Stomach (tissue), 9 donors: Measurements from ENCODE around the gene PLAC9. TPM values are rescaled to one million over a fixed set of nuclear protein-coding genes. Genes with fewer than 3 reads are reported as not detected.

ENCODE experiments used
- DNase-seq, 2 donors: peaks; one replicate each; pipeline versions ENCODE4 v3.0.0 to v3.0.0-alpha.2; 2013 to 2019
- H3K27ac ChIP-seq, 5 donors: fragments of 200-600 bp in 4 of 5; sonication (generic) in 4 of 5; one replicate each; pipeline ENCODE4 v1.5.1; 2013 to 2019; ENCODE audit warnings: mild to moderate bottlenecking in 1 of 5, moderate library complexity in 1 of 5
- H3K27me3 ChIP-seq, 3 donors: fragments of 200-600 bp; sonication (generic); one replicate each; pipeline ENCODE4 v1.5.1; 2017 to 2019; ENCODE audit warnings: mixed run types in 1 of 3
- H3K36me3 ChIP-seq, 4 donors: fragments of 200-600 bp; sonication (generic); 1 replicate in 3 of 4; 2 replicates in 1 of 4; pipeline ENCODE4 v1.5.1; 2016 to 2019
- H3K4me1 ChIP-seq, 4 donors: fragments of 200-600 bp; sonication (generic); one replicate each; pipeline ENCODE4 v1.5.1; 2016 to 2019
- H3K4me3 ChIP-seq, 4 donors: fragments of 200-600 bp; sonication (generic) in 3 of 4; one replicate each; pipeline ENCODE4 v1.5.1; 2016 to 2019; ENCODE audit warnings: mild to moderate bottlenecking in 1 of 4
- H3K9me3 ChIP-seq, 4 donors: fragments of 200-600 bp; sonication (generic); one replicate each; pipeline ENCODE4 v1.5.1; 2016 to 2019
- EP300 ChIP-seq: sonication (generic); formaldehyde crosslinking; IDR thresholded peaks from one replicate; pipeline ENCODE4 v1.6.1; 2017; ENCODE audit warnings: antibody characterized with exemption
- POLR2A ChIP-seq, 4 donors: fragments of 450-650 bp; IDR thresholded peaks; one replicate each; pipeline ENCODE4 v1.6.1; 2016; ENCODE audit warnings: antibody characterized with exemption in 4 of 4, control low read depth in 2 of 4, mild to moderate bottlenecking in 1 of 4, moderate library complexity in 1 of 4
- POLR2AphosphoS5 ChIP-seq, 3 donors: sonication (generic); formaldehyde crosslinking; IDR thresholded peaks; one replicate each; pipeline ENCODE4 v1.6.1; 2016; ENCODE audit warnings: antibody characterized with exemption in 3 of 3
- WGBS, 5 donors: extraction: QIAGEN DNeasy Blood & Tissue Kit in 3 of 5; methylation state at CpG; one replicate each; pipeline versions ENCODE4 v1.1.5 to v1.1.7; 2013 to 2018; 5-methylcytosine and 5-hydroxymethylcytosine counted together
- intact Hi-C: fragments of 100-400 bp; cut with DNase I; formaldehyde crosslinking; loops from one replicate; pipeline ENCODE4 v1.15.1; 2023; ENCODE audit warnings: low total_unique reads
- polyA plus RNA-seq, 3 donors: library from polyadenylated mRNA; stranded (reverse); fragments of 200-250 nt; gene quantifications; one replicate each; pipeline ENCODE4 v1.2.3, GENCODE V29; 2013
- total RNA-seq, 5 donors: library from RNA; depleted of rRNA; stranded (reverse); fragments of >200 nt; gene quantifications; one replicate each; pipeline versions ENCODE4 v1.1.0 to v1.2.3, GENCODE V29; 2014 to 2016
- TF ChIP-seq, protein P1 (sequence below), 7 experiments: fragments of 450-650 bp in 4 of 7; fragments of 200-600 bp in 3 of 7; sonication (generic) in 3 of 7; IDR thresholded peaks; one replicate each; pipeline ENCODE4 v1.5.1; 2016 to 2019; ENCODE audit warnings: antibody characterized with exemption in 7 of 7, control low read depth in 2 of 7, mild to moderate bottlenecking in 1 of 7
- donor health status: healthy with polysubstance abuse.
- donor health status: Bipolar disorder and iron deficiency.
- donor health status: healthy.

The PLAC9 gene
- total and polyA plus RNA-seq, 8 donors, result 2.0 to 37.4 (median 20.3) TPM; not detected in 2

DNA sequence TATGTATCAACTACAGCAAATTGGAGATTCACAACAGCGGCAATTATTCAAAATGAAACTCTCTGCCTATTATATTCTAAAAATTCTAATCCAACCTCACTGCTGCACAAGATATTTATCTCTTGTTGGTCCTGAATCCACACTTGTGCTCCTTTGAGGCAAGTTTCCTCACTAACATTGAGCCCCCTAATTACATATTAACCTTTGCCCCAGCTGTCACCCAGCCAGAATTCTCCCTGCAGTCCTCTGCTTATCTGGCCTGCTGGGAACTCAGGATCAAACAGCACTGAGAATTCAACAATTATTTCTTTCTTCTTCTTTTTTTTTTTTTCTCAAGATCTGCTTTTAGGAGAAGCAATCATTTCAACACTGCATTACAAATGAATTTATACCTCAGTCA lies 21.5 kb upstream of the PLAC9 start:
- TF ChIP-seq POLR2A (IDR thresholded peaks at IDR 0.05) (no peak), POLR2AphosphoS5 (IDR thresholded peaks at IDR 0.05) (no peak), EP300 (no peak)
- TF ChIP-seq, protein P1, sequence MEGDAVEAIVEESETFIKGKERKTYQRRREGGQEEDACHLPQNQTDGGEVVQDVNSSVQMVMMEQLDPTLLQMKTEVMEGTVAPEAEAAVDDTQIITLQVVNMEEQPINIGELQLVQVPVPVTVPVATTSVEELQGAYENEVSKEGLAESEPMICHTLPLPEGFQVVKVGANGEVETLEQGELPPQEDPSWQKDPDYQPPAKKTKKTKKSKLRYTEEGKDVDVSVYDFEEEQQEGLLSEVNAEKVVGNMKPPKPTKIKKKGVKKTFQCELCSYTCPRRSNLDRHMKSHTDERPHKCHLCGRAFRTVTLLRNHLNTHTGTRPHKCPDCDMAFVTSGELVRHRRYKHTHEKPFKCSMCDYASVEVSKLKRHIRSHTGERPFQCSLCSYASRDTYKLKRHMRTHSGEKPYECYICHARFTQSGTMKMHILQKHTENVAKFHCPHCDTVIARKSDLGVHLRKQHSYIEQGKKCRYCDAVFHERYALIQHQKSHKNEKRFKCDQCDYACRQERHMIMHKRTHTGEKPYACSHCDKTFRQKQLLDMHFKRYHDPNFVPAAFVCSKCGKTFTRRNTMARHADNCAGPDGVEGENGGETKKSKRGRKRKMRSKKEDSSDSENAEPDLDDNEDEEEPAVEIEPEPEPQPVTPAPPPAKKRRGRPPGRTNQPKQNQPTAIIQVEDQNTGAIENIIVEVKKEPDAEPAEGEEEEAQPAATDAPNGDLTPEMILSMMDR (IDR thresholded peaks at IDR 0.05), result no peak
- H3K27ac ChIP-seq, result peak overlapping the region in 2 of 5 donors; percentile 14 to 38

GRCh38 chr10:80118669-80119068 lies 13.9 kb upstream of the PLAC9 start:
- H3K36me3 ChIP-seq, result no peaks in the 10 kb centered on the region
- no peak overlapping the region for H3K27ac ChIP-seq
- H3K9me3 ChIP-seq, result no peaks in the 10 kb centered on the region
- no peak for DNase-seq
- WGBS, 5 donors, result 68 to 89% (median 82%) methylated on average over 4 of the region's 4 CpGs
- TF ChIP-seq, protein P1 (IDR thresholded peaks at IDR 0.05), result no peak
- TF ChIP-seq POLR2A (IDR thresholded peaks at IDR 0.05) (no peak), POLR2AphosphoS5 (IDR thresholded peaks at IDR 0.05) (no peak), EP300 (no peak)
- no peaks in the 10 kb centered on the region for H3K4me1 ChIP-seq
- no peak overlapping the region for H3K4me3 ChIP-seq
- H3K27me3 ChIP-seq, result no peaks in the 10 kb centered on the region
- intact Hi-C loops, result no loop called here

More for the DNA sequence above, 21.5 kb upstream of the PLAC9 start:
- 63 to 100% (median 69%) methylated on average over 1 of the region's 1 CpG for WGBS, 5 donors
- intact Hi-C loops, result no loop called here
- Histone ChIP-seq H3K36me3 (no peaks in the 10 kb centered on the region), H3K4me3 (no peak overlapping the region), H3K27me3 (no peaks in the 10 kb centered on the region), H3K4me1 (peaks cover 0 to 4% (median 2%) of the 10 kb centered on the region in 4 donors), H3K9me3 (peaks cover 5 to 32% (median 24%) of the 10 kb centered on the region in 4 donors)
- peak in 1 of 2 donors; percentile 38 for DNase-seq

GRCh38 chr10:80122110-80122710 lies 10.3 kb upstream of the PLAC9 start:
- no peaks in the 10 kb centered on the region for H3K36me3 ChIP-seq
- no peak overlapping the region for H3K27ac ChIP-seq
- intact Hi-C loops, result no loop called here
- no peaks in the 10 kb centered on the region for H3K4me1 ChIP-seq
- TF ChIP-seq POLR2A (IDR thresholded peaks at IDR 0.05) (no peak), EP300 (no peak), POLR2AphosphoS5 (IDR thresholded peaks at IDR 0.05) (no peak)
- TF ChIP-seq, protein P1 (IDR thresholded peaks at IDR 0.05), result no peak
- H3K4me3 ChIP-seq, result no peak overlapping the region
- no peaks in the 10 kb centered on the region for H3K27me3 ChIP-seq
- DNase-seq, result no peak
- H3K9me3 ChIP-seq, result no peaks in the 10 kb centered on the region

GRCh38 chr10:80122746-80123145 lies 9.8 kb upstream of the PLAC9 start:
- TF ChIP-seq EP300, result no peak
- no peak for TF ChIP-seq POLR2AphosphoS5 (IDR thresholded peaks at IDR 0.05)
- TF ChIP-seq, protein P1 (IDR thresholded peaks at IDR 0.05), result no peak
- no peak for TF ChIP-seq POLR2A (IDR thresholded peaks at IDR 0.05)
- intact Hi-C loops, result no loop called here

More at GRCh38 chr10:80122746-80123145, 9.8 kb upstream of the PLAC9 start:
- Histone ChIP-seq H3K4me1 (no peaks in the 10 kb centered on the region), H3K36me3 (no peaks in the 10 kb centered on the region), H3K27ac (no peak overlapping the region), H3K27me3 (no peaks in the 10 kb centered on the region), H3K9me3 (no peaks in the 10 kb centered on the region), H3K4me3 (no peak overlapping the region)
- 70 to 89% (median 84%) methylated on average over 2 of the region's 2 CpGs for WGBS, 5 donors
- no peak for DNase-seq
